Fibroblast of the aortic adventitia (primary cell): Measurements from ENCODE around the gene STK24. TPM values are rescaled to one million over a fixed set of nuclear protein-coding genes. Genes with fewer than 3 reads are reported as not detected.
A peak's percentile ranks its signal among the peaks of the same experiment; 100 is the strongest.

ENCODE experiments used
- DNase-seq: peaks from one replicate; pipeline ENCODE4 v3.0.0-alpha.2; 2010; ENCODE audit warnings: low read depth
- H3K4me3 ChIP-seq: 2 replicates; pipeline ENCODE4 v1.5.1; 2011; ENCODE audit warnings: low read depth, mild to moderate bottlenecking, control low read depth, low read length, moderate library complexity
- total RNA-seq: library from RNA; depleted of rRNA; stranded (reverse); fragments of >200 nt; gene quantifications from 2 replicates; pipeline ENCODE4 v1.2.3, GENCODE V29; 2012; ENCODE audit warnings: low replicate concordance
- TF ChIP-seq, protein P1 (sequence below): IDR thresholded peaks from 2 replicates; pipeline ENCODE4 v1.5.1; 2011; ENCODE audit warnings: mild to moderate bottlenecking, low read length, control low read depth, inconsistent platforms; ENCODE audit not compliant: insufficient read depth

Gene STK24
- total RNA-seq, 1 donor: 64.0 TPM

DNA sequence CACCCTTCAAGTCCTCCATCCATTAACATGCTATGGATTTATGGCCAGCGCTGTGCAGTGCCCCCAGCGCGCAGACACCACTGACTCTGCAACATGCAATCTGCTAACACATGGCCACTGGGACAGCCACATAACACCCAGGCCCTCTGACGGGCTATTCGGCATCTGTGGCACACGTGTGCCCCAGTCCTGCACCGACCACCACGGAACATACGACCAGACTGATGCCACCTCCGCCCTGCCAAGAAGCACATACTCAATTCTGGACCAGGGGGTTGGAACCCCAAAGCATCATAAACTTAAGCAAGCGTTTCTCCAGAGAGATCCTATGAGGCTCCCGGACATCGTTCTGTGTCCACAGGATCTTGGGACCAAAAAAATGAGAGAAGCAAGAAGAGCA is 9.8 kb downstream of the STK24 start:
- no peak overlapping the region for H3K4me3 ChIP-seq
- no peak for DNase-seq
- TF ChIP-seq, protein P1, sequence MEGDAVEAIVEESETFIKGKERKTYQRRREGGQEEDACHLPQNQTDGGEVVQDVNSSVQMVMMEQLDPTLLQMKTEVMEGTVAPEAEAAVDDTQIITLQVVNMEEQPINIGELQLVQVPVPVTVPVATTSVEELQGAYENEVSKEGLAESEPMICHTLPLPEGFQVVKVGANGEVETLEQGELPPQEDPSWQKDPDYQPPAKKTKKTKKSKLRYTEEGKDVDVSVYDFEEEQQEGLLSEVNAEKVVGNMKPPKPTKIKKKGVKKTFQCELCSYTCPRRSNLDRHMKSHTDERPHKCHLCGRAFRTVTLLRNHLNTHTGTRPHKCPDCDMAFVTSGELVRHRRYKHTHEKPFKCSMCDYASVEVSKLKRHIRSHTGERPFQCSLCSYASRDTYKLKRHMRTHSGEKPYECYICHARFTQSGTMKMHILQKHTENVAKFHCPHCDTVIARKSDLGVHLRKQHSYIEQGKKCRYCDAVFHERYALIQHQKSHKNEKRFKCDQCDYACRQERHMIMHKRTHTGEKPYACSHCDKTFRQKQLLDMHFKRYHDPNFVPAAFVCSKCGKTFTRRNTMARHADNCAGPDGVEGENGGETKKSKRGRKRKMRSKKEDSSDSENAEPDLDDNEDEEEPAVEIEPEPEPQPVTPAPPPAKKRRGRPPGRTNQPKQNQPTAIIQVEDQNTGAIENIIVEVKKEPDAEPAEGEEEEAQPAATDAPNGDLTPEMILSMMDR: no peak

DNA sequence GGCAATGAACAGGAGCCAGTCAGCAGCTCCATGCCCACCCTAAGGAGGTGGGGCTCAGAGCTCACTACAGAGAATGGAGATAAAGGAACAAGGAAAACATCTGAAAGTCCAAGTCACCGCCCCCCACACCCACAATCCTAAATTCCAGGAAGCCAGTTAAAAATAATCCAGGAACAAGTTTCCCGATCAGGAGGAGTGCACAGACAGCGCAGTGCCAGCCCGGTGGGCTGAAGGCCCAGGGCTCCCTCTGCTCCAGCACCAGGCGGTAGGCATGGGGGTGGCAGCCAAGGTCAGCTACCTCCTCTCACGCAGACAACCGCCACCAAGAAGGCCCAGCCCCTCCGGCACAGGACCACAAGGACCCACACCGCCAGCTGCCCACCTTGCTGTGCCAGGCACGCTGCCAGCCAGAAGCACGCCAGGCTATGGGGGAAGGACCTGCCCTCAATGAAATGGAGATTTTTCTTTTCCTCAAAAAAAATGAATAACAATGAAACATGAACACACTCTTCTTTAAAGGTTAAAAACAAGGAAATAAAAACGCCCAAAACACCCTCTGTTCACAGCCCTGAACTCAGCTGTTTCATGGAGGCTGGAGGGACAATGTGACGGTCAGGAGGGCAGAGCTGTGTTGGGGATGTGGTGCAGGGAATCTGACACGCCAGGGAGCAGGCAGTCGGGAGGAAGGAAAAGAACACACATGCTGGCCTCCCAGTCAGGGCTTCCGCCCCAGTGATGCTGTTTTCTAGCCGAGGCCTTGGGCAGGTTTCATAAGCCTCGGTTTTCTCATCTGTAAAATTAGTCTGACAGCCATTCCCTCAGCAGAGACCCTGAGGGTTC is 11.0 kb downstream of the STK24 start:
- TF ChIP-seq, protein P1: no peak
- peak; percentile 43 for DNase-seq
- no peak overlapping the region for H3K4me3 ChIP-seq

DNA sequence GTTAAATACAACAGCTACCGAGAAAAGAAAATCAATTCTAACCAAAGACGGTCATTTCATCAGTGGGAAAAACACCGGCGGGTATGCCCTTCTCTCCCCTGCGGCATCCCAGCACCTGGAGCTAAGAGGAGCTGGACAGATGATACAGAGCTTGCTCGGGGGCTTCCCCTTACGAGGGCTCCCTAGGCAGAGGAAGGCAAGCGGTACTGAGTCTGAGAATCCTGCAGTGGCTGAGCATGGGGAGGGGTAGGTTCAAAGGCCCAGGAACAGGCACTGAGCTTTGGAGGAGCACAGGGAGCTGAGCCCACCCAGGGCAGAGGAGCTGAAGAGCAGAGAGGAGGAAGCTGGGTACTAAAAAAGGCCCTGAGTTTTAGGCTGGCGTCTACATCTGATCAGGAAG is 12.7 kb downstream of the STK24 start:
- no peak for DNase-seq
- no peak overlapping the region for H3K4me3 ChIP-seq
- TF ChIP-seq, protein P1: no peak

DNA sequence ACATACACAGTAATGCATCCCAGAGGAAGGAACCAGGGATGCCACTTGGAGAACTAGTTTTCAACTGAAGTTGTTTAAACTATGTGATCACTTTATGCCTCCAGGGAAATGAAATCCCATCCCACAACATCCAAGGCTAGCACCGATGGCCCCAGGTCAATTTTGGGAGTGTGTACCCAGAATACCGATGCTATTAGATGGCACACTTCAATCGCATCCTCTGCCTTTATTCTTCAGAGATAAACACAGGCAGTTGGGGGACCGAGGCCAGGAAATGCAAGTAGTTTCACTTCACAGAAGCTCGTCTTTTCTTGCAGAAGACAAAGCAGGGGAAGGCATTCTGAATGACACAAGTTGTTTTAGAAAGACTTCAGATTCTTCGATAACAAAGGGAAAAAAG is 13.8 kb downstream of the STK24 start:
- no peak for DNase-seq
- no peak overlapping the region for H3K4me3 ChIP-seq
- TF ChIP-seq, protein P1: no peak

DNA sequence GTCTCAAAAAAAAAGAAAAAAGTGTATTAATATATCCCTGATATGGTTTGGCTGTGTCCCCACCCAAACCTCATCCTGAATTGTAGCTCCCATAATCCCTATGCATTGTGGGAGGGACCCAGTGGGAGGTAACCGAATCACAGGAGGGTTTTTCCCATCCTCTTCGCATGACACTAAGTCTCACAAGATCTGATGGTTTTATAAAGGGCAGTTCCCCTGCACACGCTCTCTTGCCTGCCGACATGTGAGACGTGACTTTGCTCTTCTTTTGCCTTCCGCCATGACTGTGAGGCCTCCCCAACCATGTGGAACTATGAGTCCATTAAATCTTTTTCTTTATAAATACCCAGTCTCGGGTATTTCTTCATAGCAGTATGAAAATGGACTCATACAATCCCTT is 17.7 kb downstream of the STK24 start:
- TF ChIP-seq, protein P1: no peak
- DNase-seq: no peak
- no peak overlapping the region for H3K4me3 ChIP-seq

DNA sequence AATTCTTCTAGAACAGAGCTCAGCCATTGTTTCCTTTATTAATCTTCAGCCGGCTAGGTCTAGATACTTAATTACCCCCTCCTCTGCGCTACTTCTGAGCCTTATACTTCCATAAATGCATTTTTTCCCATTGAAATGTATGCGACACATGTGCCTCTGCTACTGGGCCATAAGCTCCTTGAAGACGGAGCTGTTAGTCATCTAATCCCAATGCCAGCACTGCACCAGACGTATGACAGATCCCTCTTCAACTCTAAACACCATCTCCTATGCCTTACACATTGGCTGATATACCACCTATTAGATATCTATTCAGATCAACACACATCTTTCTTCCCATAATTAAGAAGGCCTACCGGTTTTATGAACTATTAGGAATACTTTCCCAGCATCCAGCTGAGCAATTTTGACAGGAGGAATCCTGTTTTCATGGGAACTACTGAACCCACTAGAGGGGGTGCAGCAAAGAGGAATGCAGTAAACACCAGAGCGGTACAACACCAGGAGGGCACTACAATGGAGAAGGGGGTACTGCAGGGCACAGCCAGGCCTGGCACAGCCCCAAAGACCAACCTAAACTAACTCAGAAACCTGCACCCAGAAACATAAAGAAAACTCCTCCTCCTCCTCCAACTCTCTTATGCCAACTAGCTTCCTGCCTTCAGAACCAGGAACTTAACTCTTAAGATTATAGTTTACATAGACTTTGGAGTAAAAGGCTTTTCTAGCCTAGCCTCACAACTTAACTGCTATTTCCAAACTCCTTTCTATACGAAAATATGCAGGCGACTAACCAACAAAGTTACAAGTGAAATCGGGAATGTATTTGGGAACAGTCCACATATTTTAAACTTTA is 18.7 kb downstream of the STK24 start:
- DNase-seq: no peak
- TF ChIP-seq, protein P1: no peak
- no peak overlapping the region for H3K4me3 ChIP-seq
